PC-3 (cell line): ENCODE data around the gene ZNF778.

Experiments
- EZH2phosphoT487 ChIP-seq: fragments of 300-600 bp; sonication (generic); IDR thresholded peaks from 2 replicates; pipeline ENCODE4 v1.6.1; 2018; ENCODE audit warnings: mild to moderate bottlenecking, antibody characterized with exemption, low read length, borderline replicate concordance
- TF ChIP-seq, protein P1 (sequence below): fragments of 300-600 bp; sonication (generic); conservative IDR thresholded peaks from 2 replicates; pipeline ENCODE4 v1.5.1; 2017; ENCODE audit warnings: antibody characterized with exemption, low read depth, mild to moderate bottlenecking, low read length

GRCh38 chr16:89173174-89173921 is 44.2 kb upstream of the ZNF778 start:
- no peak for TF ChIP-seq EZH2phosphoT487
- TF ChIP-seq, protein P1, sequence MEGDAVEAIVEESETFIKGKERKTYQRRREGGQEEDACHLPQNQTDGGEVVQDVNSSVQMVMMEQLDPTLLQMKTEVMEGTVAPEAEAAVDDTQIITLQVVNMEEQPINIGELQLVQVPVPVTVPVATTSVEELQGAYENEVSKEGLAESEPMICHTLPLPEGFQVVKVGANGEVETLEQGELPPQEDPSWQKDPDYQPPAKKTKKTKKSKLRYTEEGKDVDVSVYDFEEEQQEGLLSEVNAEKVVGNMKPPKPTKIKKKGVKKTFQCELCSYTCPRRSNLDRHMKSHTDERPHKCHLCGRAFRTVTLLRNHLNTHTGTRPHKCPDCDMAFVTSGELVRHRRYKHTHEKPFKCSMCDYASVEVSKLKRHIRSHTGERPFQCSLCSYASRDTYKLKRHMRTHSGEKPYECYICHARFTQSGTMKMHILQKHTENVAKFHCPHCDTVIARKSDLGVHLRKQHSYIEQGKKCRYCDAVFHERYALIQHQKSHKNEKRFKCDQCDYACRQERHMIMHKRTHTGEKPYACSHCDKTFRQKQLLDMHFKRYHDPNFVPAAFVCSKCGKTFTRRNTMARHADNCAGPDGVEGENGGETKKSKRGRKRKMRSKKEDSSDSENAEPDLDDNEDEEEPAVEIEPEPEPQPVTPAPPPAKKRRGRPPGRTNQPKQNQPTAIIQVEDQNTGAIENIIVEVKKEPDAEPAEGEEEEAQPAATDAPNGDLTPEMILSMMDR: no peak
